GM23338 (cell line): Measurements from ENCODE around the gene GTF2A1.

ENCODE experiments used
- CREB1 ChIP-seq: fragments of 250-450 bp; sonication (Bioruptor Pico); IDR thresholded peaks from 2 replicates; pipeline ENCODE4 v1.5.0; 2020; ENCODE audit warnings: low read depth, mild to moderate bottlenecking, moderate library complexity
- CTCF ChIP-seq, 2 experiments: fragments of 200-600 bp in 1 of 2; sonication (generic) in 1 of 2; conservative IDR thresholded peaks; 2 replicates each; pipeline versions ENCODE4 v1.5.1 to v1.6.1; 2016 to 2017; ENCODE audit warnings: antibody characterized with exemption in 2 of 2, low read depth in 2 of 2, mild to moderate bottlenecking in 2 of 2, moderate library complexity in 1 of 2
- ETS1 ChIP-seq: IDR thresholded peaks from 2 replicates; pipeline ENCODE4 v1.6.1; 2016; ENCODE audit warnings: antibody characterized with exemption
- EZH2 ChIP-seq: fragments of 200-600 bp; sonication (generic); IDR thresholded peaks from one replicate; pipeline ENCODE4 v1.8.0; 2017; ENCODE audit warnings: antibody characterized with exemption, mild to moderate bottlenecking, low read depth; ENCODE audit not compliant: unreplicated experiment
- EZH2phosphoT487 ChIP-seq: fragments of 200-600 bp; sonication (generic); IDR thresholded peaks from one replicate; pipeline ENCODE4 v1.8.1; 2018; ENCODE audit warnings: antibody characterized with exemption; ENCODE audit not compliant: unreplicated experiment
- JUNB ChIP-seq: IDR thresholded peaks from one replicate; pipeline ENCODE4 v1.6.1; 2016; ENCODE audit warnings: antibody characterized with exemption; ENCODE audit not compliant: unreplicated experiment
- POLR2AphosphoS5 ChIP-seq: IDR thresholded peaks from 2 replicates; pipeline ENCODE4 v1.6.1; 2016; ENCODE audit warnings: antibody characterized with exemption, low read depth
- STAT1 ChIP-seq: IDR thresholded peaks from one replicate; pipeline ENCODE4 v1.6.1; 2016; ENCODE audit warnings: antibody characterized with exemption; ENCODE audit not compliant: unreplicated experiment
- ZNF114 ChIP-seq: fragments of 250-450 bp; sonication (Bioruptor Pico); IDR thresholded peaks from 2 replicates; pipeline ENCODE4 v1.5.0; 2020; ENCODE audit warnings: mild to moderate bottlenecking, moderate library complexity
- ZNF331 ChIP-seq: fragments of 250-450 bp; sonication (Bioruptor Pico); IDR thresholded peaks from 2 replicates; pipeline ENCODE4 v1.5.0; 2020; ENCODE audit warnings: low read depth, mild to moderate bottlenecking, moderate library complexity
- TF ChIP-seq, protein P1 (sequence below): IDR thresholded peaks from one replicate; pipeline ENCODE4 v1.6.1; 2018; ENCODE audit warnings: antibody characterized with exemption; ENCODE audit not compliant: unreplicated experiment

DNA sequence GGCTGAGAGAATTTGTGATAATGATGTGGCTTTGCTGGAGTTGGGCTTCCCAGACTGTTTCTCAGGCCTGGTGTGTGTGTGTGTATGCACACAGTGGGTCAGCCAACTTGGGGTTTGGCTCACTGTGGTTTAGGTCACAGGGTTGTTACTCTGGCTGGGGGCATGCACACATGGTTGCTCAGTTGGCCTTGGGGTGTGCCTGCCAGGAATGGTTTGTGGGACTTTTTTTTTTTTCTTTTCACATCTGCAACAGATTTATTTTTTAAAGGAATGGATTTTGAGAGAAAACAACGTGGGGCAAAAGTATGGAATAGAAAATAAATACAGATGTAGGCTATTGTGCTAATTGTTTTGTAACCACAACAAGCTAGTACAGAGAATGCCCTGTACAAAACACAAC is 25.0 kb upstream of the GTF2A1 start:
- no peak for TF ChIP-seq EZH2
- no peak for TF ChIP-seq ZNF114 (CRISPR knock-in tag)
- no peak for TF ChIP-seq CTCF (conservative IDR thresholded peaks at IDR 0.05; ENCODE audit: low read depth in 2 of 2)
- TF ChIP-seq EZH2phosphoT487, result no peak
- TF ChIP-seq ZNF331 (CRISPR knock-in tag), result no peak
- no peak for TF ChIP-seq ETS1
- no peak for TF ChIP-seq POLR2AphosphoS5
- no peak for TF ChIP-seq JUNB
- TF ChIP-seq, protein P1, sequence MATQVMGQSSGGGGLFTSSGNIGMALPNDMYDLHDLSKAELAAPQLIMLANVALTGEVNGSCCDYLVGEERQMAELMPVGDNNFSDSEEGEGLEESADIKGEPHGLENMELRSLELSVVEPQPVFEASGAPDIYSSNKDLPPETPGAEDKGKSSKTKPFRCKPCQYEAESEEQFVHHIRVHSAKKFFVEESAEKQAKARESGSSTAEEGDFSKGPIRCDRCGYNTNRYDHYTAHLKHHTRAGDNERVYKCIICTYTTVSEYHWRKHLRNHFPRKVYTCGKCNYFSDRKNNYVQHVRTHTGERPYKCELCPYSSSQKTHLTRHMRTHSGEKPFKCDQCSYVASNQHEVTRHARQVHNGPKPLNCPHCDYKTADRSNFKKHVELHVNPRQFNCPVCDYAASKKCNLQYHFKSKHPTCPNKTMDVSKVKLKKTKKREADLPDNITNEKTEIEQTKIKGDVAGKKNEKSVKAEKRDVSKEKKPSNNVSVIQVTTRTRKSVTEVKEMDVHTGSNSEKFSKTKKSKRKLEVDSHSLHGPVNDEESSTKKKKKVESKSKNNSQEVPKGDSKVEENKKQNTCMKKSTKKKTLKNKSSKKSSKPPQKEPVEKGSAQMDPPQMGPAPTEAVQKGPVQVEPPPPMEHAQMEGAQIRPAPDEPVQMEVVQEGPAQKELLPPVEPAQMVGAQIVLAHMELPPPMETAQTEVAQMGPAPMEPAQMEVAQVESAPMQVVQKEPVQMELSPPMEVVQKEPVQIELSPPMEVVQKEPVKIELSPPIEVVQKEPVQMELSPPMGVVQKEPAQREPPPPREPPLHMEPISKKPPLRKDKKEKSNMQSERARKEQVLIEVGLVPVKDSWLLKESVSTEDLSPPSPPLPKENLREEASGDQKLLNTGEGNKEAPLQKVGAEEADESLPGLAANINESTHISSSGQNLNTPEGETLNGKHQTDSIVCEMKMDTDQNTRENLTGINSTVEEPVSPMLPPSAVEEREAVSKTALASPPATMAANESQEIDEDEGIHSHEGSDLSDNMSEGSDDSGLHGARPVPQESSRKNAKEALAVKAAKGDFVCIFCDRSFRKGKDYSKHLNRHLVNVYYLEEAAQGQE, result no peak
- no peak for TF ChIP-seq CREB1 (CRISPR knock-in tag)
- no peak for TF ChIP-seq STAT1
